HEK293 (cell line): ENCODE measurements around the gene C20orf144.

Experiments
- CTCF ChIP-seq: fragments of 450-650 bp; formaldehyde crosslinking; IDR thresholded peaks from 2 replicates; pipeline ENCODE4 v1.5.1; 2016; ENCODE audit warnings: missing biosample characterization, missing genetic modification characterization
- KLF9 ChIP-seq: fragments of 450-650 bp; formaldehyde crosslinking; IDR thresholded peaks from 2 replicates; pipeline ENCODE4 v1.5.1; 2016; ENCODE audit warnings: missing biosample characterization, missing genetic modification characterization, low read depth
- TSHZ1 ChIP-seq: fragments of 450-650 bp; formaldehyde crosslinking; IDR thresholded peaks from 2 replicates; pipeline ENCODE4 v1.5.1; 2016; ENCODE audit warnings: missing biosample characterization, missing genetic modification characterization, borderline replicate concordance
- ZFP69B ChIP-seq: fragments of 450-650 bp; formaldehyde crosslinking; IDR thresholded peaks from 2 replicates; pipeline ENCODE4 v1.5.1; 2016; ENCODE audit warnings: missing biosample characterization, missing genetic modification characterization
- ZNF701 ChIP-seq: fragments of 450-650 bp; formaldehyde crosslinking; IDR thresholded peaks from 2 replicates; pipeline ENCODE4 v1.5.1; 2016; ENCODE audit warnings: missing biosample characterization, missing genetic modification characterization

GRCh38 chr20:33674294-33675135 is 12.4 kb downstream of the C20orf144 start, which contains the start of gene NECAB3:
- TF ChIP-seq ZNF701 (tag by site-specific recombination) = no peak
- peak; percentile 57; the same call in 1 of the 2 replicates for TF ChIP-seq KLF9
- no peak for TF ChIP-seq CTCF (tag by site-specific recombination)
- TF ChIP-seq TSHZ1 (tag by site-specific recombination) = no peak
- TF ChIP-seq ZFP69B (tag by site-specific recombination) = no peak
